T-helper 2 cell treated with Interferon-gamma antibody and Interleukin-4, amounts not matched to agents 100 ng/mL and 5 ng/mL, for 36 hours (primary cell): ENCODE results near the gene NME7. TPM values are rescaled to one million over a fixed set of nuclear protein-coding genes. Genes with fewer than 3 reads are reported as not detected.

Experiments used
- intact Hi-C: fragments of 100-400 bp; cut with micrococcal nuclease; formaldehyde crosslinking; loops from one replicate; pipeline ENCODE4 v1.15.1; 2023
- total RNA-seq: library from RNA; stranded (reverse); gene quantifications from 2 replicates; pipeline ENCODE4 v1.2.3, GENCODE V29; 2022

The NME7 gene
- total RNA-seq, 1 donor from 2014 or later, result 19.7 TPM

DNA sequence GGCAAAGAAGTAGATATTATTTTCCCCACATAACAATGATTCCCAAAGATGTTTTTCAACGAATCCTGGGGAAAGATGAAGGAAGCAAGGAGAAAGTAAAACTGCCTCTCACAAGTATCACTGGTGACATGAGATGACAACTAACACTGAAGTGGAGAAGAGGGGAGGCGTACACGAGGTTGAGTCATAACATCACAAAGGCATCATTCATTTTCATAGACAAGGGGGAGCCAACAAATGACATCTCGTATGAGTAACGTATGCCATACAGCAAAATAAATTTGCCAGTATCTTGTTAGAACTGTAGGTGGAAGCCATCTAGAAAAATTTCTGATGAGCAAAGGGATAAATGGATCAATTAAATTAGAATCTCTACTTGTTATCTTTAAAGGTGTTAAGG lies 204.5 kb downstream of the NME7 start:
- intact Hi-C loops, result no loop called here

GRCh38 chr1:169161496-169162194 lies 206.0 kb downstream of the NME7 start:
- intact Hi-C loops, result no loop called here

DNA sequence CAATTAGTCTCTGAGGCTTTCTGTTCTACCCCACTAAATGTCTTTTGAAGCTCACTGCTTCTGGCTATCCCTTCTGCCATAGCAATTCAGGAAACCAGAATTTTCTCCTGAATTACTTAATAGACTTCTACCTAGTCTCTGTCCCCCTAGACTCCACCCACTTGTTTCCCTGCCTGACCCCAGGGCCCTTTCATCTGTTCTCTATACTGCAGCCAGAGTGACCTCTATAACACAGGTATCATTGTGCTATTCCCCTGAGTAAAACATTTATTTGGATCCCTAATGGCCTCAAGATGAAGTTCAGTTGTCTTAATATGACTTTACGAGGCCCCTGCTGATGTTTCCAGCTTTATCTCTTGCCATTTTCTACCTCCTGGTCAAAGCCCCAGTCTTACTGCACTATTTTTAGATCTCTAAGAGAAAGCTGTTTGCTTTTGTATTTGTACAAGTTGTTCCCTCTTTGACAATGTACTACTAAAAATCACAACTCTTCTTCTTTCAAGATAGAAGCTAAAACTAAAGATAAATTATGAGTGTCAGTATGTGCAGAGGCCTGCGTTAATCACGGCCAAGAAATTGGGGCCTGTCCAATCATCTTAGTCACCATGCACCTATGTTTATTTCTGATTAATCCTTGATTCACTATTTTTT lies 206.6 kb downstream of the NME7 start:
- intact Hi-C loops, result no loop called here

DNA sequence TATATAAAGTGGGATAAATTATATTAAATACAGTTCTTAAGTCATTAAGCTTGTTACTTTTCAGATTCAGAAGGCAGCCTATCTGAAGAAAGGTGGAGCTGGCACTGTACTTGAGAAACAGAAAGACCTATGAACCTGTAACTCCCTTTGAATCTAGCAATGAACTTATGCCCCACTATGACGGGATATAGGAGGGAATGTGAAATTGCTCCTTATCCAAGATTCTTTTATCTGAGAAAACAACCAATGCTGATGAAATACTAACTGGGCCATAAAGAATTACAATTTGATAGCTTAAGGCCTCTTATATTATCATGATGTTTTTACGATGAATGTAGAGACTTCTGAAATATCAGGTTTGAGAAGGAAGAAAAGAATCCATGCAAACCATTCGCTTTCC lies 211.0 kb downstream of the NME7 start:
- intact Hi-C loops, result no loop called here

GRCh38 chr1:169155675-169156074 lies 211.9 kb downstream of the NME7 start:
- intact Hi-C loops, result no loop called here

DNA sequence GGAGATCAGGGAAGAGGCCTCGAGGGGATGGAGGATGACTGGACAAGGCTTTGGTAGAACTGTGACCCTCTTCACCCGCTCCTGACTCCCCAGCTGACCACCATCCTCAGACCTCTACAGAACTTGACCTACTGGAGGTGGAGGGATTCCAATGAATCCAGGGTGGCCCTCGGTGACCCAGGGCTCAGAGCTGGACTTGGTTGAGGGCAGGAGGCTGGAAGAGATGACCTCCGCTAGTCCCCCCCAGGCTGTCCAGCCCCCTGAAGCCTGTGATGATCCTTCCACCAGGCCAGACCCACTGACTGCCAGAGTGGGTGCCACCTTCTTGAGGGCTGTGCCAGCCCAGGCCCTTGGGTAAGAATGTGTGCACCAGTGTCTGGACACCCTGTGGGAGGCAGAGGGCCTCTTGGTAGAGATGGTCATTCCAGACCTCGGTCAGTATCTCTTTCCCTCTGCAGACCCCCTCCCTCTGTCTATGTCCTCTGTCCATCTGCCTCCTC lies 216.2 kb downstream of the NME7 start:
- intact Hi-C loops, result no loop called here

- intact Hi-C loops, result no loop called here
Observed at GRCh38 chr1:169150641-169151337, 216.8 kb downstream of the NME7 start.

DNA sequence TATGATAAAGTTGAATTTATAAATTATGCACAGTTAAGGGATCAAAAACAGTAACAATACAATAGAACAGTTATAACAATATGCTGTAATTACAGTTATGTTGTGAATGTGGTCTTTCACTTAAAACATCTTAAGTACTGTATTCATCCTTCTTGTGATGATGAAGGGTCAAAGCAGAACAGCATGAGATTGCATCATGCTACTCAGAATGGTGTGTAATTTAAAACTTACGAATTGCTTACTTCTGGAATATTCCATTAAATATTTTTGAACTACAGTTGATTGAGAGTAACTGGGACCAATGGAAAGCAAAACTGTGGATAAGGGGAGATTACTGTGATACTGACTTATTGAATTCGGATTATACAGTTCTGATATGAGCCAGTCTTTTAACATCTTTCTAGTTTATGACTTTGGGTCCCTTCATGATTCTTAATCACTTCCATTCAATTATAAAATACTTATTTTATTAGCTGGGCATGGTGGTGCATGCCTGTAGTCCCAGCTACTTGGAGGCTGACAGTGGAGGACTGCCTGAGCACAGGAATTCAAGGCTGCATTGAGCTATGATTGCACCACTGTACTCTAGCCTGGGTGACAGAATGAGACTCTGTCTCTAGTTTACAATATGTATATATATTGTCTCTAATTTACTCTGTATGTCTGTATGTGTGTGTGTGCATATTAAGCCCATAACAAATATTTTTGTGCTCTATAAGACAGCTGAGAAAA lies 217.9 kb downstream of the NME7 start:
- intact Hi-C loops, result no loop called here

GRCh38 chr1:169148472-169149252 lies 218.9 kb downstream of the NME7 start:
- intact Hi-C loops, result no loop called here

DNA sequence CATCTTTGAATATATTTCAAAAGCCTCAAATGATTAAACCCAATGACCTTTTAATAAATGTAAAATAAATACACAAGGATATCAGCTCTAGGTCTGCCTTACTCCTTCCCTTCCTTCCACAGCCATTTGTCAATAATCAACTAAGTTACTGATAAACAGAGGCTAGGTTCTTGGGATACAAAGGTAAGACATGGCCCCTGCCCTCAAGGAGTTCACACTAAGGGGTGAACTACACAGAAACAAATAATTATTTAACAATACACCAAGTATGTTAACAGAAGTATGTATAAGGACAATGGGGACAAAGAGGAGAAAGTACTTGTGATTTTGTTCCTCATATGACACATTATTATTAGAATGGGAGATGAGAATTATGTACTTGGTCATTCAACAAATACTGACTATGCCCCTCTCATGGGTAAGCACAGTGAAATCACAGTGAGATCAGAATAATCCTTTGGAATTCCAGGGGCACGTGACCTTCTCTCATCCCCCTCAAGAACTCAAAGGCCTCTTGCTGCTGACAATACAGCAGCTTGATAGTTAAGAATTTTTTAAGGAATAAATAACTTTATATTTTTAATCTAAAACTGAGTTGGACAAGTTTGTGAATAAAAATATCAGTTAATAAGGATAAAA lies 220.9 kb downstream of the NME7 start:
- intact Hi-C loops, result no loop called here

- intact Hi-C loops, result no loop called here
Observed at GRCh38 chr1:169144941-169145626, 222.5 kb downstream of the NME7 start.

GRCh38 chr1:169143984-169144383 lies 223.6 kb downstream of the NME7 start:
- intact Hi-C loops, result no loop called here

DNA sequence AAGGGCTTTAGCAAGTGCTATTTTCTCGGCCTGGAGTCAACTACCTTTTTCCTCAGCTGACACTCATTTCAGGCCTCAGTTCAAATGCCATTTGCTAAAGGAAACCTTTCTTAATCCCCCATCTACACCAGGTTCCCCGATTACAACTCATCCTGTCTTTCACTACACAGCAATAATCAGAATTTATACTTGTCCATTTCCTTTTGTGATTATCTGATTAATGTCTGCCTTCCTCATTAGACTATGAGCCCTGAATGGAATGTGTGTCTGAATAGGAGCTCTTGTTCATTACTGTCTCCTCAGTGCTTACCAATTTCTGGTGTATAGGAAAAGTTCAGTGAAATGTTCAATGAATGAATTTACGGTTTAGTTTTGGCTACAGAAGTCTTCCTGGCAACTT lies 224.3 kb downstream of the NME7 start:
- intact Hi-C loops, result no loop called here

GRCh38 chr1:169142129-169142528 lies 225.5 kb downstream of the NME7 start:
- intact Hi-C loops, result no loop called here

GRCh38 chr1:169141356-169141755 lies 226.2 kb downstream of the NME7 start:
- intact Hi-C loops, result no loop called here

GRCh38 chr1:169138866-169139670 lies 228.5 kb downstream of the NME7 start:
- intact Hi-C loops, result loop anchor here (10.0 kb wide), 1 partner anchor 206 kb away; no protein-coding TSS in a partner anchor

DNA sequence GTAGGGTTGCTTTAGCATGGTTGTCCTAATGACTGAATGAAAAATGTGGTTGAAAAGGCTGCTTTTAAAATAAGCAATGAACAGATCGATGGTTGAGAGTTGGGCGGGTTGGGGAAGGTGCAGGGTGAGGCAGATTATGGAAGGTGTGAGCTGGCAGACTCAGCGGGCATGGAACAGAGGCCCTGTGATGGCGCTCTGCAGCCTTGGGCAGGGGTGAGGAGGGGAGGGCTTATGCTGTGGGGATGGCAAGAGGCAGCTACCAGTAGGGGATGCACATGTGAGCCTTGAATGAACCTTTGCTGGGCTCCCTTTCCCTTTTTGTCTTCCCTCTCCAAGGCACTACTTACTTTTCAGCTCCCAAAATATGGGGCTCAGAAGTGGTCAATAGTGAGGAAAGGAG lies 230.2 kb downstream of the NME7 start:
- intact Hi-C loops, result loop anchor here (10.0 kb wide), 1 partner anchor 207 kb away; no protein-coding TSS in a partner anchor

- intact Hi-C loops, result loop anchor here (10.0 kb wide), 1 partner anchor 211 kb away; no protein-coding TSS in a partner anchor
Observed at GRCh38 chr1:169133801-169134502, 233.6 kb downstream of the NME7 start.
